Stimulated activated CD8-positive, alpha-beta memory T cell treated with anti-CD3 and anti-CD28 coated beads, Interleukin-12 subunit alpha, Interleukin-12 subunit beta, amount 100 ng/mL, for 1 hour (primary cell): Measurements from ENCODE around the gene DLX1.
"Not testable (repeated sequence)": the region's sequence is repeated elsewhere in the genome, so short reads cannot be mapped to it uniquely, and the experiment has no call there.

Source experiments
- DNase-seq: peaks from one replicate; pipeline ENCODE4 v3.0.0-alpha.2; 2020; ENCODE audit warnings: low read depth

Gene DLX1

GRCh38 chr2:172085460-172086159 lies at the start of gene DLX1:
TSS of gene DLX1 (plus strand) at chr2:172085507. CDS start at chr2:172085678, 171 bp downstream.
- DNase-seq = no peak

GRCh38 chr2:172038121-172038520 lies 47.2 kb upstream of the DLX1 start:
- DNase-seq = no peak

- no peak for DNase-seq
Measured at GRCh38 chr2:172038604-172039003, 46.7 kb upstream of the DLX1 start.

GRCh38 chr2:172039011-172039704 lies 46.1 kb upstream of the DLX1 start:
- no peak for DNase-seq

- DNase-seq = no peak
Measured at GRCh38 chr2:172040311-172040710, 45.0 kb upstream of the DLX1 start.

GRCh38 chr2:172046080-172046678 lies 39.1 kb upstream of the DLX1 start:
- no peak for DNase-seq

GRCh38 chr2:172046866-172047565 lies 38.3 kb upstream of the DLX1 start:
- DNase-seq = no peak

GRCh38 chr2:172047566-172048507 lies 37.5 kb upstream of the DLX1 start:
- no peak for DNase-seq

GRCh38 chr2:172048508-172049503 lies 36.5 kb upstream of the DLX1 start:
- DNase-seq = no peak

- no peak for DNase-seq
Measured at GRCh38 chr2:172049567-172050120, 35.7 kb upstream of the DLX1 start.

GRCh38 chr2:172050479-172051125 lies 34.7 kb upstream of the DLX1 start:
- DNase-seq = no peak

- DNase-seq = no peak
Measured at GRCh38 chr2:172052000-172052983, 33.0 kb upstream of the DLX1 start.

- no peak for DNase-seq
Measured at GRCh38 chr2:172053486-172053885, 31.8 kb upstream of the DLX1 start.

GRCh38 chr2:172056293-172056692 lies 29.0 kb upstream of the DLX1 start:
- DNase-seq = no peak

- no peak for DNase-seq
Measured at GRCh38 chr2:172058660-172059059, 26.6 kb upstream of the DLX1 start.

GRCh38 chr2:172060118-172060517 lies 25.2 kb upstream of the DLX1 start:
- DNase-seq = not testable (repeated sequence)

- no peak for DNase-seq
Measured at GRCh38 chr2:172062402-172063004, 22.8 kb upstream of the DLX1 start.

- no peak for DNase-seq
Measured at GRCh38 chr2:172063446-172063845, 21.9 kb upstream of the DLX1 start.
